Astrocyte of the cerebellum (primary cell): Measurements from ENCODE around the gene MAML3.

Source experiments
- DNase-seq: peaks from one replicate; pipeline ENCODE4 v3.0.0-alpha.2; 2011; ENCODE audit warnings: low read depth
- H3K4me3 ChIP-seq: 2 replicates; pipeline ENCODE4 v1.5.1; 2011; ENCODE audit warnings: mild to moderate bottlenecking, low read depth, low read length, moderate library complexity
- in situ Hi-C: cut with HindIII; loops from 2 replicates; pipeline ENCODE4 v1.10.0; 2017; ENCODE audit warnings: low sequenced_read_pairs
- TF ChIP-seq, protein P1 (sequence below): IDR thresholded peaks from 2 replicates; pipeline ENCODE4 v1.5.1; 2012; ENCODE audit warnings: low read length, low read depth, moderate library complexity, mild to moderate bottlenecking; ENCODE audit errors: missing control alignments

Gene MAML3

DNA sequence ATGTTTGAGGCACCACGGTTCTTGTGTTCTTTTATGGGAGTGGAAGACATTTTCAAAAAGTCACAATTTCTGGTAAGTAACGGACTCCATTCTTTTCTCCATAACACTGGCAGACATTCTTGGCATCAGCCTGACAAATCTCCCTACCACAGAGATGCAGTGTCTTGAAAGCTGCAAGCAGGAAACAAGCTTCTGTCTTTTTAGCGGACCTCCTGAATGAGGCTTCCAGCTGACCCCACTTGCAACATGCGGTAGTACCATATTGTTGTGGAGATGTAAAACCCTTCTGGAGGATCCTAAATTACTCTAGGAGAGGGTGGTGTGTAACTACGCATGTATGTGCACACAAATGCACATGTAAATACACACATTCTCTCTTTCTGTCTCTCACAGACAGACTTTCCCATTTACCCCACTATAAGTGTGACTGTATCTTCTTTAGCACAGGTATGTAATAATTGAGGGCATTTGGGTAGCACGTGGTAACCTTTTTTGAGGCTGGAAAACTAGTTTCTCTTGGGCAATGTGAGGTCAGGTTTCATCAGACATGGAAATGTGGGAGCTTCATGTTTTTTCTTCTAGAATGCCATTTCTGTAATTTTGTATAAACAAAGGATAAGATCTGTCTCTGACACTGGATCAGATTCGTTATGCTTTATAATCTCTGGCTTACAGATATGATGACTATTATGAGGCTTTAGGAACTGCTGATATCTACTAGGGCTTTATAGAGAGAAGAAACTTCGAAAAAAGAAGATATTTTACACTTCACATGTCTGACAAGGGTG, 358.3 kb downstream of the MAML3 start:
- H3K4me3 ChIP-seq, result no peak overlapping the region
- in situ Hi-C loops, result loop anchor here (5.0 kb wide), 1 partner anchor 43 kb away; no protein-coding TSS in a partner anchor
- TF ChIP-seq, protein P1, sequence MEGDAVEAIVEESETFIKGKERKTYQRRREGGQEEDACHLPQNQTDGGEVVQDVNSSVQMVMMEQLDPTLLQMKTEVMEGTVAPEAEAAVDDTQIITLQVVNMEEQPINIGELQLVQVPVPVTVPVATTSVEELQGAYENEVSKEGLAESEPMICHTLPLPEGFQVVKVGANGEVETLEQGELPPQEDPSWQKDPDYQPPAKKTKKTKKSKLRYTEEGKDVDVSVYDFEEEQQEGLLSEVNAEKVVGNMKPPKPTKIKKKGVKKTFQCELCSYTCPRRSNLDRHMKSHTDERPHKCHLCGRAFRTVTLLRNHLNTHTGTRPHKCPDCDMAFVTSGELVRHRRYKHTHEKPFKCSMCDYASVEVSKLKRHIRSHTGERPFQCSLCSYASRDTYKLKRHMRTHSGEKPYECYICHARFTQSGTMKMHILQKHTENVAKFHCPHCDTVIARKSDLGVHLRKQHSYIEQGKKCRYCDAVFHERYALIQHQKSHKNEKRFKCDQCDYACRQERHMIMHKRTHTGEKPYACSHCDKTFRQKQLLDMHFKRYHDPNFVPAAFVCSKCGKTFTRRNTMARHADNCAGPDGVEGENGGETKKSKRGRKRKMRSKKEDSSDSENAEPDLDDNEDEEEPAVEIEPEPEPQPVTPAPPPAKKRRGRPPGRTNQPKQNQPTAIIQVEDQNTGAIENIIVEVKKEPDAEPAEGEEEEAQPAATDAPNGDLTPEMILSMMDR, result no peak
- DNase-seq, result no peak

GRCh38 chr4:139794158-139794954, 359.6 kb downstream of the MAML3 start:
- TF ChIP-seq, protein P1, result no peak
- in situ Hi-C loops, result no loop called here
- DNase-seq, result peak; percentile 57
- no peak overlapping the region for H3K4me3 ChIP-seq

DNA sequence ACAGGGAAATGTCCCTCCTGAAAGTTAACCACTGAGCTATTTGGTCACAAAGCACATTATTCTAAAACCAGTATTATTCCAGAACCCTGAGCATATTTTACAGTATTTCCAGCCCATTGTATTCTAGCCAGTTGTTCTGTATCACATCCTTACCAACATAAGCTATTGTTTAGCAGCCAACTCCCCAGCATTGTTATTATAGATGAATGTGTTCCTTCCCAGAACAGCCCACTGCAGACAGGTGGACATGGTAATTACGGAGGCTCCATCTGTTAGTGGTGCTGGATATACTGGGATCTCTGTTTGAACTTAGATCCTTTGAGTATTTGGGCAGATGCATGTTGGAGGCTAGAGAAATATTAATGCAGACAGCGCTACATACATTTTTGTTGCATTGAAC, 362.3 kb downstream of the MAML3 start:
- in situ Hi-C loops, result no loop called here
- DNase-seq, result no peak
- H3K4me3 ChIP-seq, result no peak overlapping the region
- TF ChIP-seq, protein P1, result no peak

- DNase-seq, result no peak
- no peak overlapping the region for H3K4me3 ChIP-seq
- in situ Hi-C loops, result no loop called here
- TF ChIP-seq, protein P1, result no peak
Measured at GRCh38 chr4:139790291-139790690, 363.7 kb downstream of the MAML3 start.

GRCh38 chr4:139789096-139789654, 364.8 kb downstream of the MAML3 start:
- in situ Hi-C loops, result no loop called here
- TF ChIP-seq, protein P1, result no peak
- DNase-seq, result no peak
- no peak overlapping the region for H3K4me3 ChIP-seq

- DNase-seq, result no peak
- in situ Hi-C loops, result no loop called here
- H3K4me3 ChIP-seq, result no peak overlapping the region
- TF ChIP-seq, protein P1, result no peak
Measured at GRCh38 chr4:139786494-139787354, 367.3 kb downstream of the MAML3 start.
